Esophagus mucosa (tissue), 1 donor: Measurements from ENCODE around the gene COL17A1. TPM values are rescaled to one million over a fixed set of nuclear protein-coding genes. Genes with fewer than 3 reads are reported as not detected.

Source experiments
- ATAC-seq: fragments of 200-7000 bp; cut with Tn5 transposase; one replicate; pipeline ENCODE4 v1.9.1; 2020
- total RNA-seq: library from RNA; stranded (reverse); gene quantifications from one replicate; pipeline ENCODE4 v1.2.4, GENCODE V29; 2023
- donor health status: DM: yes; HTN: yes; CAD: no.

The COL17A1 gene
- total RNA-seq, 1 donor from 2014 or later = 204 TPM

DNA sequence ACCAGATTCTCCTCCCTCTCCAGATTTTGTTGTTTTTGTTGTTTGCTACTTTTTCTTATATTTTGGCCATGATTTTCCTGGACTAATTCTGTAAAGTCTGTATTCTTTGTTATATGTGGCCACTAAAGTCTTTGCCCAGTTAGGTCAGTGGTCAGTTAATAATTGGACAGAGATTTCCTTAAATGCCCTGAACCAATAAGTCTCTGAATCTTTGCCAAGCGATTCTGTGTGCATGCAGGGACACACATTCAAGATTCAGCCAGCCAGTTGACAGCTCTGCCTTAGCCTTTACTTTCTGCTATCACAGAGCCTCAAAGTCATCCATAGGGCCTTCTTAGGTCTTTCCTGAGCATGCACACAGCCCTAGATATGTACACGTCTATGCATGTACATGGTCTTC, 11.0 kb upstream of the COL17A1 start:
- no peak for ATAC-seq

DNA sequence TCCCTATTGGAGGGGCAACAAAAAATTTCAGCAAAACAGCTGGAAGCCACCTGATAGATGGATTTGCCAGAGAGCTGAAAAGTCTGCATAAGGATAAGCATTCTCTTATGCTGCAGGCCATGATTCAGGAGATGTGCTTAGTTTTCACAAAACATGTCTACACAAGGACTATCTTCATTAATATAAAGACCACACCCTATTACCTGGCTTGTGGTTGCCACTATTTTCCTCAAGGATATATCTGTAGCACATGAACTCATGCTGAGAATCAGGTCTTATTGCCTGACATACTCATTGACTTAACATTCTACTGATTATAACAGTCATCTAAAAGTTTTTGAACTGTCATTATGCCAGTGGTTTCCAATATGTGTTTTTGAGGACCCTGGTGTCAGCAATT, 7.1 kb upstream of the COL17A1 start:
- ATAC-seq = peak; percentile 85

DNA sequence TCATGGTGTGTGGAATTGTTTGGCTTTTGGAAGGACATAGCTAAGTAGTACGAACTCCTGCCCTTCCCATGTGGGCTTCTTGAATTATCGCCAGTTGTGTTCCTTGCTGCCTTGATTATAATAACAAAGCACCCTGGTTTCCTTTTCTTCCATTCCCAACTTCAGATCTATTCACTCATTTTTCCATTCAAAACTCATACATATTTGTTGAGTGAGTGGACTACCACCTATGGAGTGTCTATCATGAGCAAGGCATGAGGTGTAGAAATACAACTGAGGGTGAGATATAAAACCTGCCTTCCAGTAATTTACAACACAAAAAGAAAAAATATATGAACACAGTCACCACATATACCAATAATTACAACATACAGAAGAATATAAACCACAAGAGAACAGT, 4.9 kb upstream of the COL17A1 start:
- ATAC-seq = no peak

DNA sequence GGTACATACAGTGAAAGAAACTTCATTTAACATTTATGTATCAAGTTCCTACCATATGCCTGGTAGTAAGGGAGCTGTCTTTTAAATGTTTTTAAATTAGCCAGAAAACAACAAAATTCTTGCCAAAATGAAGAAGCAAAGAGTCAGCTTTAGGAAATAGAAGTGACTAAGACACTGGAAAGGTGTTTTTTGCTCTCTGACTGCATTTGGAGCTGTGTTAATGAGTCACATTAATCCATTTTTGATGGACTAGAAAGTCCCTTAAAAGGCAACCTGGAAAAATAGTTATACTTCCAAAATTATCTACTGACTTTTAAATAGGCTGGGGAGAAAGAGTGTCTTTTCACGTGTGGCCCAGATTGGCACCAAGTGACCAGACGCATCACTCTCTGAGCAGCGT, 3.9 kb upstream of the COL17A1 start:
- no peak for ATAC-seq

- ATAC-seq = no peak
Measured at GRCh38 chr10:104088239-104088638, 2.6 kb upstream of the COL17A1 start.

GRCh38 chr10:104084482-104085142, 1.1 kb downstream of the COL17A1 start:
- no peak for ATAC-seq

DNA sequence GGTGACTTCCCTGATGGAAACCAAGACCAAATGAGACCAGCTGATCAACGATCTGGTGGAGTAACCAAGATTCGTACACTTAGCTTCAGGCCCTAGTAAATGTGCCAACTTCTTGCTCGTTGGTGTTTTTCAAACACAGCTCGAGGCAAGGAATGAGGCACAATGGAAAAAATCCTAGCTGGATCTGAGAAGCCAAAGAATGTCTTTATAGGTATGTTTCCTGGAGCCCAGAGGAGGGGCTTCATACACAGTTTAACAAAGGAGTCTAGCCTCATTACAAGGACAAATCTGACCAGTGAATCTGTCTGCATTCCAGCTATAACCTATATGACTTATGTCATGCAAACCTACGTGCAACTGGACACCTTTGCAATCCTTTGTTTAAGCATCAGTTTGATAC, 3.7 kb downstream of the COL17A1 start:
- ATAC-seq = no peak

DNA sequence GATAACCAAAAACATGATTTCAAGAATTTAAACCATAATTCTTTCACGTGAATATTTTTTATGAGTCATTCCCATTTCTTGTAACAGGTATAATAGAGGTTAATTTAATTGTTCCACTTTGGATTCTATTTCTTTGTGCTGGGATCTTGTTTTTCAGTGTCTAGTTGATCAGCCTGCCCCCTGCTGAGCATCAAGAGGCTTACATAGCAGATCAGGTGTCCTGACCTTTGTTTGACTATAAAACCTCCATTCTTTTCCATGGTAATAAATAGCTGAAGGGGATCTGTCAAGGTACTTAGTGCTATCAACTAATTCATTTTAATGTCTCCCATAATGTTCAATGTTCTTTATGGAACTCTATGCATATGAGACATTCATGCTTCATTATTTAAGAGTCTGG, 4.9 kb downstream of the COL17A1 start:
- ATAC-seq = peak; percentile 25

GRCh38 chr10:104077663-104078151, 8.0 kb downstream of the COL17A1 start:
- no peak for ATAC-seq

- no peak for ATAC-seq
Measured at GRCh38 chr10:104077247-104077646, 8.4 kb downstream of the COL17A1 start.

GRCh38 chr10:104076743-104077160, 8.9 kb downstream of the COL17A1 start:
- ATAC-seq = peak; percentile 36

DNA sequence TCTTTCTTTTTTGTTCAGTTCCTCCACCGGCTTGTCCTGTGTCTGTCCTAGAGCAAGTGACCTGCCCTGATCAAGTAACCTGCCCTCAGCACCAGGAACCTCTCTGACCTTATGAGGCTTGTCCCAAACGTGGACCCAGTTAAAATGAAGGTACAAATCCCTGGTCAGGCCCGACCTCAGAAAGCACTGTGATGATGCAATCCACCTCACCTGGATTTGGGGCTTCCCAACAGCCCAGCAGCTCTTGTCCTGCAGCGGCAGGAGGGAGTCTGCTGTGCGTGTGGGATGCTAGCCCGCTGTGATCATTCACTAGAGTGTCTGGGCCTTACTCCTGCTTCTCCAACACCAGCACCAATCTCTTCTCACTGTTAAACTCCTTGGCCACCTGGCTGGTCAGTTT, 11.2 kb downstream of the COL17A1 start:
- ATAC-seq = no peak

GRCh38 chr10:104072786-104073185, 12.9 kb downstream of the COL17A1 start:
- ATAC-seq = no peak

GRCh38 chr10:104069613-104070012, 16.1 kb downstream of the COL17A1 start:
- ATAC-seq = no peak

DNA sequence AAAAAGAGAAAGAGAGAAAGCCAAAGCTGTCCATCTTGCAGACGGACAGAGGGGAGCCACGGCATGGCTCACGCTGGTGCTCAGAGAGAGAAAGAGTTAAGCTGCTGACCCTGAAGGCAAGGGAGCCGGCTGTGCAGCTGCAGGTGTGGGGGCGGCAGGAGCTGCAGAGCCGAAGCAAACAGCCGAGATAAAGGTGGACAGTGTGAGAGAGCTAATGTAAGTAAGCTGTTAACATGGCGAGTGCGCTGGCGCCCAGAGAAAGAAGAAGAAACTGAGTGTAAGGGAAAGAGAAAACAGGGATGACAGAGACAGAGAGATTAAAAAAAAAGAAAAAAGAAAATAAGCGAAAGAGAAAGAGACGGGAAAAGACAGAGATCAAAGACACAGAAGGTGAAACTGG, 18.2 kb downstream of the COL17A1 start:
- ATAC-seq = no peak

- no peak for ATAC-seq
Measured at GRCh38 chr10:104066945-104067344, 18.7 kb downstream of the COL17A1 start.

GRCh38 chr10:104065748-104066147, 19.9 kb downstream of the COL17A1 start:
- no peak for ATAC-seq

DNA sequence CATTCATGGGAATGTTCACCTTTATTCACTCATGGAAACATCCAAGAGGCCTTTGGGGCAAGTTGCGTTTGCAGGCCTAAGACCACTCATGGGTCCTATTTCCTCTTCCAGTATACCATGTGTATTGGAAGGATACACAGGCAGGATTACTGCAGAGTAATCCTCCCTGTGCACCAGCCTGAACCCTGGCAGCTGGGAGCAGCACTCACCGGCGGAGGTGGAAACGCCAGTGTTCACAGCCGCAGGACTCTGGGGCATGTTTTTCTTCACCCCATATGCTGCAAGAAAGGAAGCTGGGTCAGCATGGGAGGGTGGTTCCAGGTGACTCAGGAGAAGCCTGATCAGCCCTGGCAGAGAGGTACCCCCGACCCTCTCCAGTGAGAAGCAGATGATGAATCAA, 24.5 kb downstream of the COL17A1 start:
- ATAC-seq = no peak

DNA sequence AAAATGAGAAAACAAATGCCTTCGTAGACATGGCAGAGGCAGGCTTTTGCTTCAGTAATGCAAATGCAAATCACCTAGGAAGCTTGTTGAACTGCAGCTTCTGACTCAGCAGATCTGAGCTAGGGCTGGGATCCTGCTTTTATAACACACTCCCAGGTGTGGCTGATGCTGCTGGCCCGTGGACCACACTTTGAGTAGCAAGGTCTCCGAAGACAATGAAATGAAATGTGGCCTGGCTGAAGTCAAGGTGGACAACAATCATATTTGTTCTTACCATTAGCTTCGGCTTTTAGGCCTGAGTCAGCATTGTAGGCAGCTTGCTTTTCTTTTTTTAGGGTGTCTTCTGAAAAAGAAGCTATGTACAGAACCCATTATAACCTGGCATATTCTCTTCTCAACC, 26.3 kb downstream of the COL17A1 start:
- peak; percentile 49 for ATAC-seq

DNA sequence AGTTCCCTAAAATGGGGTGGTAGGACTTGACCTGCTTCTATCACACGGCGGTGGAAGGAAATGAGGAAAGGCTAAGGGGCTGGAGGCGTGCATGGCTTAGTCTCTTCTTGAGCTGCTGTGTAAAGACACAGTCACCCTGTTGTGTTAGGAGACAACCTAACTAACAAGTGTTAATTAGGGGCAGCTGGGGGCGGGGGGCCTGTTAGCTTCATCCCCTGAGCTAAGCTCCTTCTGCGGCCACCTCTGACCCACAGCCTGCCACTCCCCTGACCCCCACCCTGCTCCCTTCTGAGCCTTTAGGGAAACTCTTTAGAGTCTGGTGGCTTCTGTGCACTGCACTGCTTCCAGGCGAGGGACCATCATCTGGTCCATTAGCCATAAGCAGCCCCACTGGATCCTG, 28.0 kb downstream of the COL17A1 start:
- ATAC-seq = no peak

GRCh38 chr10:104056619-104057273, 28.9 kb downstream of the COL17A1 start:
- no peak for ATAC-seq

DNA sequence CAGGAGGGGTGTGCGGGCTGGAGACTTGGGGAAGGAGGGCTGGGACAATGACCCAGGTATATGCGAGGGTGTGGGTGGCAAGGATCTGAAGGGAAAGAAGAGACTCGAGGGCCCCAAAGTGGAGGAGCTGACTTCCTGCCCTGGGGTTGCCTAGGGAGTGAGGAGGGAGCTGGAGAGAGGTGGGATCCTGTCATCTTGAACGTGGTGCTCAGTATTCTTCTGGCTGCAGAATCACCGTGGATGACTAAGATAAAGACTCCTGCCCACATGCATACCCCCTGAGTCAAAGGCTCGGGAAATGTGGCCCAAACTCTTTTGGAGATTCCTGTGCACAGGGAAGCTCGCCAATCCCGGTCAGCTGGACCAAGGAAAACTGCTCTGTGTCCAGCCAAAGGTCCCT, 31.2 kb downstream of the COL17A1 start:
- no peak for ATAC-seq

GRCh38 chr10:104053201-104053600, 32.5 kb downstream of the COL17A1 start:
- no peak for ATAC-seq

DNA sequence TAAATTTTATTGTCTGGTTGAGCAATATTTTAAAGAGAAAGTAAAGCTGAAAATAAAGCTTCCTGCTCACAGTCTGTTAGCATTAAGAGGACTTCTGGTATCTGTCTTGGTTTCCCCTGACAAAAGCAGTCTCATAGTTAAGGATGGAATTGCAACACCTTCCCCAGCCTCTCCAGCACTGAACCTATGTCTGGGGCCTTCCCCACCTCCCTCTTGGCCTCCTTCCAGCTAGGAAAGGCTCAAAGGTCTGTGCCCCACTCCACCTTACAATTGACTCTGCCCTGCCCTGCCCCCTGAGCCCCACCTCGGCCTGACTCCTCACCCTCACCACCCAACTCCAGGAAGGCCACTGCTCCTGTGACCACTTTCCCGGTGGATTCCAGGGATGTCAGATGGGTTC, 33.2 kb downstream of the COL17A1 start:
- ATAC-seq = no peak
